Neural progenitor cell (in vitro differentiated cells): ENCODE data around the gene RAP1A. TPM values are rescaled to one million over a fixed set of nuclear protein-coding genes. Genes with fewer than 3 reads are reported as not detected.

Experiments used
- DNase-seq: peaks from one replicate; pipeline ENCODE4 v3.0.0-alpha.2; 2016; ENCODE audit warnings: low spot score
- H2AFZ ChIP-seq: fragments of 200-600 bp; sonication (generic); replicated peaks from 2 replicates; pipeline ENCODE4 v1.6.1; 2016; ENCODE audit warnings: antibody characterized with exemption
- H3F3A ChIP-seq: fragments of 200-600 bp; sonication (generic); 2 replicates; pipeline ENCODE4 v1.6.1; 2016; ENCODE audit warnings: antibody characterized with exemption, low read depth
- H3K27ac ChIP-seq: fragments of 200-600 bp; sonication (generic); 2 replicates; pipeline ENCODE4 v1.5.1; 2016; ENCODE audit warnings: mild to moderate bottlenecking
- H3K27me3 ChIP-seq: fragments of 200-600 bp; sonication (generic); 2 replicates; pipeline ENCODE4 v1.6.1; 2016; ENCODE audit warnings: mild to moderate bottlenecking, moderate library complexity
- H3K36me3 ChIP-seq: fragments of 200-600 bp; sonication (generic); 2 replicates; pipeline ENCODE4 v1.5.1; 2016
- H3K4me1 ChIP-seq: fragments of 200-600 bp; sonication (generic); 2 replicates; pipeline ENCODE4 v1.6.1; 2016; ENCODE audit warnings: mixed run types
- H3K4me2 ChIP-seq: fragments of 200-600 bp; sonication (generic); 2 replicates; pipeline ENCODE4 v1.6.1; 2016
- H3K4me3 ChIP-seq: fragments of 200-600 bp; sonication (generic); 2 replicates; pipeline ENCODE4 v1.5.1; 2016
- H3K79me2 ChIP-seq: fragments of 200-600 bp; sonication (generic); 2 replicates; pipeline ENCODE4 v1.6.1; 2016; ENCODE audit warnings: low read depth
- H3K9ac ChIP-seq: fragments of 200-600 bp; sonication (generic); 2 replicates; pipeline ENCODE4 v1.6.1; 2016
- H3K9me3 ChIP-seq: fragments of 200-600 bp; sonication (generic); 2 replicates; pipeline ENCODE4 v1.5.1; 2016; ENCODE audit warnings: low read depth
- H4K20me1 ChIP-seq: fragments of 200-600 bp; sonication (generic); 2 replicates; pipeline ENCODE4 v1.6.1; 2016; ENCODE audit warnings: low read depth
- H3K27ac Mint-ChIP-seq: 3 replicates; pipeline ENCODE4 v1.8.0; 2021; ENCODE audit warnings: mixed read lengths
- H3K27me3 Mint-ChIP-seq: 2 replicates; pipeline ENCODE4 v1.8.0; 2022; ENCODE audit warnings: low read depth, mild to moderate bottlenecking, inconsistent platforms, moderate library complexity, mixed read lengths; ENCODE audit not compliant: insufficient read depth
- H3K36me3 Mint-ChIP-seq: 3 replicates; pipeline ENCODE4 v1.8.0; 2021; ENCODE audit warnings: mixed read lengths
- H3K4me1 Mint-ChIP-seq: 3 replicates; pipeline ENCODE4 v1.8.0; 2021; ENCODE audit warnings: mixed read lengths
- H3K4me3 Mint-ChIP-seq: 3 replicates; pipeline ENCODE4 v1.8.0; 2021; ENCODE audit warnings: mild to moderate bottlenecking, moderate library complexity, mixed read lengths
- H3K9me3 Mint-ChIP-seq: 3 replicates; pipeline ENCODE4 v1.8.0; 2020; ENCODE audit warnings: mixed read lengths
- CTCF ChIP-seq: fragments of 200-600 bp; sonication (generic); IDR thresholded peaks from 2 replicates; pipeline ENCODE4 v1.5.1; 2017; ENCODE audit warnings: antibody characterized with exemption, mild to moderate bottlenecking
- EZH2 ChIP-seq: fragments of 200-600 bp; sonication (generic); IDR thresholded peaks from 2 replicates; pipeline ENCODE4 v1.6.1; 2017; ENCODE audit warnings: antibody characterized with exemption, mild to moderate bottlenecking, moderate library complexity
- EZH2phosphoT487 ChIP-seq: fragments of 200-600 bp; sonication (generic); IDR thresholded peaks from 2 replicates; pipeline ENCODE4 v1.6.1; 2017; ENCODE audit warnings: antibody characterized with exemption
- total RNA-seq: library from RNA; depleted of rRNA; stranded (reverse); fragments of >200 nt; gene quantifications from 2 replicates; pipeline ENCODE4 v1.2.3, GENCODE V29; 2015; ENCODE audit warnings: low replicate concordance

The RAP1A gene
- total RNA-seq, 1 donor from 2014 or later: 27.5 TPM

GRCh38 chr1:111611986-111612385 lies 7.6 kb upstream of the RAP1A start:
- Mint-ChIP-seq H3K27ac (no peak overlapping the region), H3K4me1 (peaks cover 3% of the 10 kb centered on the region), H3K36me3 (peaks cover 2% of the 10 kb centered on the region), H3K9me3 (peaks cover 13% of the 10 kb centered on the region), H3K4me3 (no peak overlapping the region), H3K27me3 (peaks cover 4% of the 10 kb centered on the region)
- Histone ChIP-seq H3K9me3 (no peaks in the 10 kb centered on the region), H3K27me3 (no peaks in the 10 kb centered on the region), H3K27ac (no peak overlapping the region), H2AFZ (no peak overlapping the region), H3K4me1 (no peaks in the 10 kb centered on the region), H3K79me2 (no peaks in the 10 kb centered on the region), H3K36me3 (no peaks in the 10 kb centered on the region), H4K20me1 (no peaks in the 10 kb centered on the region), H3K4me2 (no peak overlapping the region), H3K9ac (no peak overlapping the region), H3F3A (no peaks in the 10 kb centered on the region), H3K4me3 (no peak overlapping the region)
- no peak for TF ChIP-seq EZH2
- TF ChIP-seq EZH2phosphoT487: no peak
- TF ChIP-seq CTCF: no peak
- no peak for DNase-seq

GRCh38 chr1:111615870-111616715 lies 3.5 kb upstream of the RAP1A start:
- H3K4me3 Mint-ChIP-seq: no peak overlapping the region
- no peaks in the 10 kb centered on the region for H3K9me3 ChIP-seq
- H3K4me1 Mint-ChIP-seq: peaks cover 12% of the 10 kb centered on the region
- peaks cover 2% of the 10 kb centered on the region for H3K27me3 Mint-ChIP-seq
- H3K36me3 ChIP-seq: no peaks in the 10 kb centered on the region
- H3K4me2 ChIP-seq: no peak overlapping the region
- H3K4me3 ChIP-seq: no peak overlapping the region
- peaks cover 12% of the 10 kb centered on the region for H3K79me2 ChIP-seq
- peaks cover 9% of the 10 kb centered on the region for H3F3A ChIP-seq
- no peak overlapping the region for H3K27ac Mint-ChIP-seq
- no peaks in the 10 kb centered on the region for H3K9me3 Mint-ChIP-seq
- H4K20me1 ChIP-seq: peaks cover 9% of the 10 kb centered on the region
- no peak overlapping the region for H3K27ac ChIP-seq
- H2AFZ ChIP-seq: no peak overlapping the region
- TF ChIP-seq CTCF: no peak
- TF ChIP-seq EZH2phosphoT487: no peak
- TF ChIP-seq EZH2: no peak
- no peak overlapping the region for H3K9ac ChIP-seq
- H3K27me3 ChIP-seq: no peaks in the 10 kb centered on the region
- no peaks in the 10 kb centered on the region for H3K36me3 Mint-ChIP-seq
- no peak for DNase-seq
- peaks cover 6% of the 10 kb centered on the region for H3K4me1 ChIP-seq

- peaks cover 2% of the 10 kb centered on the region for H3K27me3 Mint-ChIP-seq
- no peak for TF ChIP-seq EZH2
- no peak for TF ChIP-seq CTCF
- TF ChIP-seq EZH2phosphoT487: no peak
- Histone ChIP-seq H3F3A (peaks cover 9% of the 10 kb centered on the region), H3K4me2 (no peak overlapping the region), H4K20me1 (peaks cover 24% of the 10 kb centered on the region), H3K4me1 (peaks cover 12% of the 10 kb centered on the region), H3K79me2 (peaks cover 32% of the 10 kb centered on the region), H3K9ac (no peak overlapping the region), H3K4me3 (no peak overlapping the region), H3K9me3 (no peaks in the 10 kb centered on the region), H2AFZ (no peak overlapping the region), H3K36me3 (no peaks in the 10 kb centered on the region), H3K27ac (no peak overlapping the region), H3K27me3 (no peaks in the 10 kb centered on the region)
- no peak overlapping the region for H3K27ac Mint-ChIP-seq
- no peak overlapping the region for H3K4me3 Mint-ChIP-seq
- no peaks in the 10 kb centered on the region for H3K36me3 Mint-ChIP-seq
- H3K4me1 Mint-ChIP-seq: peaks cover 23% of the 10 kb centered on the region
- no peak for DNase-seq
- H3K9me3 Mint-ChIP-seq: no peaks in the 10 kb centered on the region
Measured at GRCh38 chr1:111618081-111618480, 1.5 kb upstream of the RAP1A start.
